Stimulated activated naive B cell treated with anti-CD40 and anti-IgM and Interleukin-4, amounts not matched to agents 10 μg/mL and 1 μg/mL and 100 μg/mL, for 72 hours (primary cell): Measurements from ENCODE around the gene EXOC6.

Experiments used
- ATAC-seq, 2 donors: fragments of 150-1000 bp; cut with Tn5 transposase; replicated peaks; 2 replicates each; pipeline ENCODE4 v1.10.0; 2021; ENCODE audit warnings: moderate library complexity in 1 of 2
- DNase-seq: peaks from one replicate; pipeline ENCODE4 v3.0.0; 2021
- H3K27ac Mint-ChIP-seq: one replicate; pipeline ENCODE4 v1.8.0; 2022; ENCODE audit warnings: mild to moderate bottlenecking, mixed read lengths
- H3K27me3 Mint-ChIP-seq, 2 donors: one replicate each; pipeline ENCODE4 v1.8.0; 2022; ENCODE audit warnings: mixed read lengths in 2 of 2
- H3K36me3 Mint-ChIP-seq, 2 donors: one replicate each; pipeline ENCODE4 v1.8.0; 2022; ENCODE audit warnings: mixed read lengths in 2 of 2, mild to moderate bottlenecking in 1 of 2
- H3K4me1 Mint-ChIP-seq, 2 donors: one replicate each; pipeline ENCODE4 v1.8.0; 2022; ENCODE audit warnings: mixed read lengths in 2 of 2, mild to moderate bottlenecking in 1 of 2
- H3K4me3 Mint-ChIP-seq, 2 donors: one replicate each; pipeline ENCODE4 v1.8.0; 2022; ENCODE audit warnings: mild to moderate bottlenecking in 2 of 2, mixed read lengths in 2 of 2, moderate library complexity in 1 of 2
- H3K9me3 Mint-ChIP-seq, 2 donors: one replicate each; pipeline ENCODE4 v1.8.0; 2022; ENCODE audit warnings: mixed read lengths in 2 of 2, mild to moderate bottlenecking in 1 of 2

The EXOC6 gene

GRCh38 chr10:93075369-93076221 lies 227.3 kb downstream of the EXOC6 start:
- peak; percentile 50 to 51 for ATAC-seq
- DNase-seq, result no peak
- H3K4me1 Mint-ChIP-seq, result peaks cover 30 to 66% of the 10 kb centered on the region in 2 donors
- H3K27ac Mint-ChIP-seq, result no peak overlapping the region
- H3K9me3 Mint-ChIP-seq, result no peaks in the 10 kb centered on the region
- peaks cover 55 to 69% of the 10 kb centered on the region in 2 donors for H3K27me3 Mint-ChIP-seq
- H3K4me3 Mint-ChIP-seq, result peak overlapping the region; percentile 25 to 84
- peaks cover 0 to 4% of the 10 kb centered on the region in 2 donors for H3K36me3 Mint-ChIP-seq

DNA sequence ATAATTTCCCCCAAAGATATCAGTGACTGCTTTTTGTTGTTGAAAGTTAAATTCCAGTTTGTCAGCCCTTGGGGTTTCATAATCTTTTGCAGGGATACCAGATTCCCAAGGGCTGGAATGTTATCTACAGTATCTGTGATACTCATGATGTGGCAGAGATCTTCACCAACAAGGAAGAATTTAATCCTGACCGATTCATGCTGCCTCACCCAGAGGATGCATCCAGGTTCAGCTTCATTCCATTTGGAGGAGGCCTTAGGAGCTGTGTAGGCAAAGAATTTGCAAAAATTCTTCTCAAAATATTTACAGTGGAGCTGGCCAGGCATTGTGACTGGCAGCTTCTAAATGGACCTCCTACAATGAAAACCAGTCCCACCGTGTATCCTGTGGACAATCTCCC lies 228.6 kb downstream of the EXOC6 start:
- H3K36me3 Mint-ChIP-seq, result peaks cover 0 to 4% of the 10 kb centered on the region in 2 donors

DNA sequence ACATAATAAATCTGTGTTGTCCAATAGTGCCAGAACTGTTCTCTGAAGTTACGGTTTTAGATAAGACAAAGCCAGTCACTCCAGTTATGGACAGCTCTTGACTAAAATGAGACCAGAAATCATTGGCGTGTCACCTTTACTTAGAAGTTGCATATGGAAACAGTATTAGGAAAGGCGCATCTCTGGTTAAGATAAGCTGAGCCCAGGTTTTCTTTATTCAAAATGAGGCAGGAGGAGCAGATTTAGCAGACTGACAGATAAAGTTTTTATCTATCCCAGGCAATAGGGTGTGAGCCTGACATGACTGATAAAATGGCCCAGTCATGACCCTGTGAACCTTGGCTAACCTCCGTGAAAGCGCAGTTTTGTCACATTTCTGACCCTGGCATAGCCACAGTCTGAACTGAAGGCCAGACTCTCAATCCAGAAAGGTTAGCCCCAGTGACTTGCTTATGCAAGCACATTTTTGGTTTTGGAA lies 229.6 kb downstream of the EXOC6 start:
- Mint-ChIP-seq H3K4me1 (peaks cover 16 to 45% of the 10 kb centered on the region in 2 donors), H3K36me3 (peaks cover 0 to 4% of the 10 kb centered on the region in 2 donors), H3K9me3 (no peaks in the 10 kb centered on the region), H3K27ac (no peak overlapping the region), H3K27me3 (peaks cover 44 to 58% of the 10 kb centered on the region in 2 donors), H3K4me3 (no peak overlapping the region)
- DNase-seq (no peak), ATAC-seq (no peak)

More for the DNA sequence above, 228.6 kb downstream of the EXOC6 start:
- Mint-ChIP-seq H3K4me3 (no peak overlapping the region), H3K27me3 (peaks cover 50 to 68% of the 10 kb centered on the region in 2 donors), H3K4me1 (peaks cover 22 to 55% of the 10 kb centered on the region in 2 donors), H3K27ac (no peak overlapping the region), H3K9me3 (no peaks in the 10 kb centered on the region)
- ATAC-seq (no peak), DNase-seq (no peak)

- Mint-ChIP-seq H3K4me3 (peak overlapping the region in 1 of 2 donors; percentile 58), H3K36me3 (no peaks in the 10 kb centered on the region), H3K9me3 (no peaks in the 10 kb centered on the region), H3K4me1 (peaks cover 8 to 27% of the 10 kb centered on the region in 2 donors), H3K27me3 (peaks cover 36 to 46% of the 10 kb centered on the region in 2 donors), H3K27ac (no peak overlapping the region)
- DNase-seq (no peak), ATAC-seq (no peak)
Measured at GRCh38 chr10:93079663-93080349, 231.5 kb downstream of the EXOC6 start.

- ATAC-seq (peak; percentile 66 to 67), DNase-seq (no peak)
- Mint-ChIP-seq H3K27me3 (peaks cover 32 to 41% of the 10 kb centered on the region in 2 donors), H3K9me3 (no peaks in the 10 kb centered on the region), H3K27ac (no peak overlapping the region), H3K4me3 (peak overlapping the region in 1 of 2 donors; percentile 58), H3K36me3 (no peaks in the 10 kb centered on the region), H3K4me1 (peaks cover 6 to 22% of the 10 kb centered on the region in 2 donors)
Measured at GRCh38 chr10:93080350-93081046, 232.2 kb downstream of the EXOC6 start.

DNA sequence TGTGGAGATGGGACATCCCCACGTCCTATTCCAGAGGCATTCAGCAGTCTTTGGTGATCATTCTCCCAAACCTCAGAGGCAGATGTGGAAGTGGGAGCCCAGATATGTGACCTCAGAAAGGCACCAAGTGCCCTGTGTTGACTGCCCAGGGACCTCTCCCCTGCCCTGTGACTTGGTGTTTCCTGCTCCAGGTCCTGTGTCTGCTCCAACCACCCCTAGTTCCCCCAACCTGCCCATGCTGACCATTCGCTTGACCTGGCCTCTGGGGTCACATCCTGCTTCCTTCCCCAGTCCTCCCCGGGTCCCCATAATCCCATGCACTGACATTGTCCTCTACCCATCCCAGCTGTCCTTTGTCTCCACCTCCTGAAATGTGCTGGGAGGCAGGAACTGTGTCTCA lies 233.0 kb downstream of the EXOC6 start:
- DNase-seq (no peak), ATAC-seq (no peak)
- Mint-ChIP-seq H3K27me3 (peaks cover 27 to 34% of the 10 kb centered on the region in 2 donors), H3K27ac (no peak overlapping the region), H3K9me3 (no peaks in the 10 kb centered on the region), H3K4me1 (peaks cover 3 to 21% of the 10 kb centered on the region in 2 donors), H3K4me3 (no peak overlapping the region), H3K36me3 (no peaks in the 10 kb centered on the region)

DNA sequence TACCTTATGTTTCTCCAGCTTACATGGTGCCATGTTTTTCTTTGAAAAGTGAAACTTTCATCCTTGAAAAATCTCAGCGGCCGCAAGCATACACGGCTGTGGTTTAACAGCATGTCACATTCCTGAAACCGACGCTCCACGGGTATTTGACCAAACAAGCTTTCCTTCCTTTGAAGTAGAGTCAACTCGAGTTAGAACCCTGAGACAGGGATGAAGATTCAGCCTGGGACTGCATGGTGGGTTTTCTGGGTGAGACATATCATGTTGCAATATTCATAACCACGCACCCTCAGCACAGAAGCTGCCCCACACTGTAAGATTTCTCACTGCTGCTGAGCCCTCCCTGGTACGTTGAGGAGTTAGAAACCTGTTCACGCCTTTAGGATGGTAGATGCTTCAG lies 233.5 kb downstream of the EXOC6 start:
- Mint-ChIP-seq H3K4me1 (peaks cover 3 to 17% of the 10 kb centered on the region in 2 donors), H3K4me3 (no peak overlapping the region), H3K27ac (no peak overlapping the region), H3K9me3 (no peaks in the 10 kb centered on the region), H3K27me3 (peaks cover 22 to 29% of the 10 kb centered on the region in 2 donors), H3K36me3 (no peaks in the 10 kb centered on the region)
- ATAC-seq (no peak), DNase-seq (no peak)

GRCh38 chr10:93083743-93084539 lies 235.6 kb downstream of the EXOC6 start:
- Mint-ChIP-seq H3K27ac (no peak overlapping the region), H3K4me3 (no peak overlapping the region), H3K27me3 (peaks cover 28 to 31% of the 10 kb centered on the region in 2 donors), H3K9me3 (no peaks in the 10 kb centered on the region), H3K36me3 (no peaks in the 10 kb centered on the region), H3K4me1 (peaks cover 3 to 16% of the 10 kb centered on the region in 2 donors)
- no peak for DNase-seq
- ATAC-seq, result no peak

DNA sequence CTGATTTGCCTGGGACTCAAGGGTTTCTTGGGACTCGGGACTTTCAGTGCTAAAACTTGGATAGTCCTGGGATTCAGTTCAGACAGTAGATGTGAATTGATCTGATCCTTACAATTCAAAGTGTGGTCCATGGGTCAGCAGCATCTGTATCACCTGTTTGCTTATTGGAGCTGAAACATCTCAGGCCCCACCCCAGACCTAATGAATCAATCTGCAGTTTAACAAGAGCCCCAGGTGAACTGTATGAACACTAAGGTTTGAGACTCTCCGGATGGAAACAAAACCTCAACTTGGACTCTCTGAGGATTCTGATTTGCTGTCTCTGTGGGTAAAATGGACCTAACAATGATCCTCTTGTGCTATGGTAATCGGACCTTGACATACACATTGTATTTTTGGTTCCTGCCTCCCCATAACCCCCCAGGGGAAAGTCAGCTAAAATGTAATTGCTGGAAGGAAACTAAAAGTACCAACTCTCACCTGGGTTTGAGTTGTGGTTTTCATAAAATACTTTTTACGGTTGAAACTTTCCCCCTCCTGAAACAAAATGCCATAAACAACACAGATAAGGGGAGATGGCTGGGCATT lies 237.0 kb downstream of the EXOC6 start:
- H3K27ac Mint-ChIP-seq, result no peak overlapping the region
- ATAC-seq, result no peak

GRCh38 chr10:93086289-93086688 lies 238.0 kb downstream of the EXOC6 start:
- DNase-seq, result no peak
- H3K4me3 Mint-ChIP-seq, result no peak overlapping the region
- H3K27ac Mint-ChIP-seq, result no peak overlapping the region
- peaks cover 21% of the 10 kb centered on the region in 2 donors for H3K27me3 Mint-ChIP-seq
- peaks cover 0 to 6% of the 10 kb centered on the region in 2 donors for H3K4me1 Mint-ChIP-seq
- no peaks in the 10 kb centered on the region for H3K9me3 Mint-ChIP-seq
- no peak for ATAC-seq
- no peaks in the 10 kb centered on the region for H3K36me3 Mint-ChIP-seq

More for the DNA sequence above, 237.0 kb downstream of the EXOC6 start:
- peaks cover 24 to 27% of the 10 kb centered on the region in 2 donors for H3K27me3 Mint-ChIP-seq
- DNase-seq, result no peak
- no peaks in the 10 kb centered on the region for H3K9me3 Mint-ChIP-seq
- no peak overlapping the region for H3K4me3 Mint-ChIP-seq
- no peaks in the 10 kb centered on the region for H3K36me3 Mint-ChIP-seq
- H3K4me1 Mint-ChIP-seq, result peaks cover 0 to 11% of the 10 kb centered on the region in 2 donors

GRCh38 chr10:93087846-93088245 lies 239.5 kb downstream of the EXOC6 start:
- ATAC-seq (no peak), DNase-seq (no peak)
- peaks cover 16 to 20% of the 10 kb centered on the region in 2 donors for H3K27me3 Mint-ChIP-seq
- H3K36me3 Mint-ChIP-seq, result no peaks in the 10 kb centered on the region
- peaks cover 0 to 6% of the 10 kb centered on the region in 2 donors for H3K4me1 Mint-ChIP-seq
- H3K9me3 Mint-ChIP-seq, result no peaks in the 10 kb centered on the region
- no peak overlapping the region for H3K27ac Mint-ChIP-seq
- no peak overlapping the region for H3K4me3 Mint-ChIP-seq

DNA sequence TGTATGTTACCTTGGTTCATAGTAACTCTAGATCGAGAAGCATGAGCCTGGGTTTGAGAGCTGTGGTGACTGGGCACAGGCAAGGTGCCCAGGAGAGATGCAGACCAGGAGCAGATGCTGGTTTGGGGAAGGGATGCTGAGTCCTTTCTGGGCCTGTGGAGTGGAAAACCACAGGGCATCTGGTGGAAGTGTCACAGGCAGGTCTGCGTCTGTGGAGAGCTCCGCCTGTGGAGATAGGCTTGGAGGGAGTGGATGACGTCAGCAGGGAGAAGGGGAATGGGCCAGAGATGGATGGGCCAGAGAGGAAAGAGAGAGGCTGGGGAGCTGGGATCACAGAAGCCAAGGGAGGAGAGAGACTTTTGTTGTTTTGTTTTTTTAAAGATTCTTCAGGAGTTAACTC lies 240.1 kb downstream of the EXOC6 start:
- ATAC-seq (no peak), DNase-seq (no peak)
- Mint-ChIP-seq H3K4me1 (peaks cover 0 to 6% of the 10 kb centered on the region in 2 donors), H3K36me3 (no peaks in the 10 kb centered on the region), H3K27ac (no peak overlapping the region), H3K4me3 (no peak overlapping the region), H3K9me3 (no peaks in the 10 kb centered on the region), H3K27me3 (peaks cover 16 to 25% of the 10 kb centered on the region in 2 donors)

DNA sequence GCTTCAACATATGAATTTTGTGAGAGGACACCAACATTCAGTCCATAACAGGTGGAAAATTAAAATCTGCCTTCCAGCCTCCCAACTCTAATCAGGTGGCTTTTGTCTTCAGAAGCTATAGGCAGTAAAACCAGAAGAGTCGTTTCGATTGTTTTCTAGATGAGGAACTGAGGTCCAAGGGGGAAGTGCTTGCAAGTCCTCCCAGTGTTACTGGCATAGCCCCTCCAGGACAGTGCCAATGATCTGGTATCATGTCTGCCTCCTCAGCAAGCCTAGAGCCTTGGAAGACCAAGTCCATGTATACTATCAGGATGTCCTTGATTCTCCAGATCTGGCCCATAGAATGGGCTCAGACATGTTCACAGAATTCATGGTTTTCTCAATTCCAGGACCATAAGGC lies 242.3 kb downstream of the EXOC6 start:
- H3K27ac Mint-ChIP-seq, result no peak overlapping the region
- H3K36me3 Mint-ChIP-seq, result no peaks in the 10 kb centered on the region
- no peaks in the 10 kb centered on the region for H3K9me3 Mint-ChIP-seq
- DNase-seq (no peak), ATAC-seq (no peak)
- peaks cover 16 to 32% of the 10 kb centered on the region in 2 donors for H3K27me3 Mint-ChIP-seq
- H3K4me1 Mint-ChIP-seq, result peaks cover 0 to 3% of the 10 kb centered on the region in 2 donors
- no peak overlapping the region for H3K4me3 Mint-ChIP-seq
